Central memory CD8-positive, alpha-beta T cell (primary cell): Measurements from ENCODE around the gene XIST.
"Not testable (repeated sequence)": the region's sequence is repeated elsewhere in the genome, so short reads cannot be mapped to it uniquely, and the experiment has no call there.

Experiments
- ATAC-seq: fragments of 150-1000 bp; cut with Tn5 transposase; replicated peaks from 2 replicates; pipeline ENCODE4 v1.10.0; 2022; ENCODE audit warnings: mild to moderate bottlenecking, moderate FRiP score, moderate number of reproducible peaks; ENCODE audit not compliant: poor library complexity, severe bottlenecking; ENCODE audit errors: extremely low read depth
- DNase-seq, 2 donors: peaks; one replicate each; pipeline ENCODE4 v3.0.0; 2021; ENCODE audit warnings: low spot score in 2 of 2
- H3K27ac Mint-ChIP-seq: one replicate; pipeline ENCODE4 v1.8.0; 2022; ENCODE audit warnings: low read depth, mild to moderate bottlenecking, moderate library complexity, mixed read lengths
- H3K27me3 Mint-ChIP-seq: one replicate; pipeline ENCODE4 v1.8.0; 2022; ENCODE audit warnings: mixed read lengths
- H3K36me3 Mint-ChIP-seq: one replicate; pipeline ENCODE4 v1.8.0; 2022; ENCODE audit warnings: mild to moderate bottlenecking, moderate library complexity, mixed read lengths; ENCODE audit not compliant: insufficient read depth
- H3K4me1 Mint-ChIP-seq: one replicate; pipeline ENCODE4 v1.8.0; 2022; ENCODE audit warnings: mixed read lengths
- H3K4me3 Mint-ChIP-seq: one replicate; pipeline ENCODE4 v1.8.0; 2022; ENCODE audit warnings: mild to moderate bottlenecking, moderate library complexity, mixed read lengths
- H3K9me3 Mint-ChIP-seq: one replicate; pipeline ENCODE4 v1.8.0; 2022; ENCODE audit warnings: mixed read lengths

The XIST gene

GRCh38 chrX:73852467-73852866 lies at the start of gene XIST:
Gene XIST, minus strand, starts transcription at chrX:73852714.
- H3K4me3 Mint-ChIP-seq, result no peak within 1 kb of the TSS
- DNase-seq (no peak), ATAC-seq (no peak)
- H3K36me3 Mint-ChIP-seq, result no peaks in the 10 kb centered on the region
- H3K27me3 Mint-ChIP-seq, result no peaks in the 10 kb centered on the region
- H3K4me1 Mint-ChIP-seq, result no peaks in the 10 kb centered on the region
- H3K9me3 Mint-ChIP-seq, result peaks cover 5% of the 10 kb centered on the region
- no peak within 1 kb of the TSS for H3K27ac Mint-ChIP-seq

DNA sequence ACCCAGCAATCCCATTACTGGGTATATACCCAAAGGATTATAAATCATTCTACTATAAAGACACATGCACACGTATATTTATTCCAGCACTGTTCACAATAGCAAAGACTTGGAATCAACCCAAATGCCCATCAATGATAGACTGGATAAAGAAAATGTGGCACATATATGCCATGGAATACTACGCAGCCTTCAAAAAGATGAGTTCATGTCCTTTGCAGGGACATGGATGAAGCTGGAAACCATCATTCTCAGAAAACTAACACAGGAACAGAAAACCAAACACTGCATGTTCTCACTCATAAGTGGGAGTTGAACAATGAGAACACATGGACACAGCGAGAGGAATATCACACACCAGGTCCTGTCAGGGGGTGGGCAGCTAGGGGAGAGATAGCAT lies 45.8 kb upstream of the XIST start:
- not testable (repeated sequence) for H3K4me1 Mint-ChIP-seq, ATAC-seq, H3K27ac Mint-ChIP-seq, H3K36me3 Mint-ChIP-seq, H3K4me3 Mint-ChIP-seq, H3K27me3 Mint-ChIP-seq, DNase-seq
- peaks cover 10% of the 10 kb centered on the region for H3K9me3 Mint-ChIP-seq

GRCh38 chrX:73892515-73893090 lies 40.1 kb upstream of the XIST start:
- H3K9me3 Mint-ChIP-seq, result peaks cover 10% of the 10 kb centered on the region
- not testable (repeated sequence) for H3K4me3 Mint-ChIP-seq, ATAC-seq, H3K4me1 Mint-ChIP-seq, DNase-seq, H3K27me3 Mint-ChIP-seq, H3K36me3 Mint-ChIP-seq, H3K27ac Mint-ChIP-seq

GRCh38 chrX:73882260-73882659 lies 29.7 kb upstream of the XIST start:
- not testable (repeated sequence) for H3K36me3 Mint-ChIP-seq, DNase-seq, H3K4me1 Mint-ChIP-seq, H3K9me3 Mint-ChIP-seq, H3K27ac Mint-ChIP-seq, ATAC-seq, H3K4me3 Mint-ChIP-seq, H3K27me3 Mint-ChIP-seq

- Mint-ChIP-seq H3K9me3 (no peaks in the 10 kb centered on the region), H3K4me3 (no peak overlapping the region), H3K27me3 (no peaks in the 10 kb centered on the region), H3K36me3 (no peaks in the 10 kb centered on the region), H3K27ac (no peak overlapping the region), H3K4me1 (no peaks in the 10 kb centered on the region)
- ATAC-seq (no peak), DNase-seq (no peak)
These were observed 25.2 kb upstream of the XIST start for GRCh38 chrX:73877687-73878086.

DNA sequence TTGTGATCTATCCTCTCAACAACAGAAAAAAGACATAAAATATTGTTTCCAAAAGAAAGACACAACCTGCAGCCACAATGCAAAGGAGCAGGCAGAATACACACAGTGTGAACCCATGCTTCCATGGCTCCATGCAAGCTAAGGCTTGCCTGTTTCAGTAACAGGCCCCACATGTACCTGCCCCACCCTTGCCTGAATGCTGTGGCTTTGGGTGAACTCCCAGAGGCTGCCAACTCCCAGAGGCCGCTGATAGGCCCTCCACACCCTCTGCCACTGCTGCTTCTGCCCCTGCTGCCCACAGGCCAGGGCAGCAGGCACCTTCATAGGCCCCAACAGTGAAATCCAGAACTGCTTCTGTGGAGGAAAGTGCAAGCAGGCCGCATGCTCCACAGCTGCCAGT lies 24.4 kb upstream of the XIST start:
- no peaks in the 10 kb centered on the region for H3K27me3 Mint-ChIP-seq
- H3K36me3 Mint-ChIP-seq, result no peaks in the 10 kb centered on the region
- no peak overlapping the region for H3K27ac Mint-ChIP-seq
- peaks cover 4% of the 10 kb centered on the region for H3K4me1 Mint-ChIP-seq
- H3K4me3 Mint-ChIP-seq, result no peak overlapping the region
- no peaks in the 10 kb centered on the region for H3K9me3 Mint-ChIP-seq
- ATAC-seq (no peak), DNase-seq (no peak)

GRCh38 chrX:73868916-73869315 lies 16.4 kb upstream of the XIST start:
- Mint-ChIP-seq H3K9me3 (no peaks in the 10 kb centered on the region), H3K36me3 (peaks cover 2% of the 10 kb centered on the region), H3K27ac (no peak overlapping the region), H3K27me3 (no peaks in the 10 kb centered on the region), H3K4me1 (peaks cover 5% of the 10 kb centered on the region), H3K4me3 (no peak overlapping the region)
- ATAC-seq, result no peak
- DNase-seq, result no peak

GRCh38 chrX:73867144-73867543 lies 14.6 kb upstream of the XIST start:
- DNase-seq, result no peak
- H3K27me3 Mint-ChIP-seq, result no peaks in the 10 kb centered on the region
- H3K36me3 Mint-ChIP-seq, result peaks cover 2% of the 10 kb centered on the region
- H3K4me3 Mint-ChIP-seq, result no peak overlapping the region
- H3K27ac Mint-ChIP-seq, result no peak overlapping the region
- ATAC-seq, result no peak
- no peaks in the 10 kb centered on the region for H3K9me3 Mint-ChIP-seq
- peaks cover 4% of the 10 kb centered on the region for H3K4me1 Mint-ChIP-seq

DNA sequence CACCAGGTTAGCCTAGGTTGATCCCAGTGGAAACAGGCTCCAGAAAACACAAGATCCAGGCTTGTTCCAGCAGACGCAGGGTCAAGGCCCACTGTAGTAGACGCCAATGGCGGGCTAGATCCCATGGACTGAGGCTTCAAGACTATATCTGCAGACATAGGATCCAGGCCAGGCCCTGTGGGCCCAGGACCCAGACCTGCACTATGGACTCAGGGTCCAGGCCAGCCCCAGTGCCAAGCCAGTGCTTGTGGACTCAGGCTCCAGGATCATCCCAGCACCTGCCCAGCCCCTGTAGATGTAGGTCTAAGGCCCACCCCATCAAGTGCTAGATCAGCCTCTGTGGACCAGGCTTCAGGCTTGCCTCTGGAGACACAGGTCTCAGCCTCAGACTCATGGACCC lies 11.3 kb upstream of the XIST start:
- H3K4me3 Mint-ChIP-seq, result no peak overlapping the region
- DNase-seq, result no peak
- no peaks in the 10 kb centered on the region for H3K4me1 Mint-ChIP-seq
- H3K27me3 Mint-ChIP-seq, result no peaks in the 10 kb centered on the region
- H3K27ac Mint-ChIP-seq, result no peak overlapping the region
- peaks cover 2% of the 10 kb centered on the region for H3K36me3 Mint-ChIP-seq
- ATAC-seq, result no peak
- no peaks in the 10 kb centered on the region for H3K9me3 Mint-ChIP-seq

DNA sequence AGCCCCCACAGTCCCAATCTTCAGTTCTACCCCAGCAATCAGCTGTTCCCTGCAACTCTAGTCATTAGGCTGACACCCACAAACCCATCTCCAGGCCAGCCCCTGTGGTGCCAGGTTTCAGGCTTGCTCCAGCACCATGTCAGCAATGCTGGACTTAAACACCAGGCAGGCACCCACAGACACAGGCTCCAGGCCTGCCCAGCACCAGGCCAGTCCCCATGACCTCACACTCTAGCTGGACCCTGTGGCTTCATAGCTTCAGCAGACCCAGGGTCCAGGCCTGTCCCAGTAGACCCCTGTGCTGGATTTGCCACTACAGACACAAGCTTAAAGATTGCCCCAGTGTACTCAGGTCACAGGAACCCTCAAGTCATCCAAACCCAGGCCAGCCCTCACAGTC lies 10.8 kb upstream of the XIST start:
- no peak overlapping the region for H3K27ac Mint-ChIP-seq
- H3K9me3 Mint-ChIP-seq, result no peaks in the 10 kb centered on the region
- DNase-seq (no peak), ATAC-seq (no peak)
- no peak overlapping the region for H3K4me3 Mint-ChIP-seq
- H3K36me3 Mint-ChIP-seq, result peaks cover 2% of the 10 kb centered on the region
- H3K27me3 Mint-ChIP-seq, result no peaks in the 10 kb centered on the region
- H3K4me1 Mint-ChIP-seq, result no peaks in the 10 kb centered on the region

DNA sequence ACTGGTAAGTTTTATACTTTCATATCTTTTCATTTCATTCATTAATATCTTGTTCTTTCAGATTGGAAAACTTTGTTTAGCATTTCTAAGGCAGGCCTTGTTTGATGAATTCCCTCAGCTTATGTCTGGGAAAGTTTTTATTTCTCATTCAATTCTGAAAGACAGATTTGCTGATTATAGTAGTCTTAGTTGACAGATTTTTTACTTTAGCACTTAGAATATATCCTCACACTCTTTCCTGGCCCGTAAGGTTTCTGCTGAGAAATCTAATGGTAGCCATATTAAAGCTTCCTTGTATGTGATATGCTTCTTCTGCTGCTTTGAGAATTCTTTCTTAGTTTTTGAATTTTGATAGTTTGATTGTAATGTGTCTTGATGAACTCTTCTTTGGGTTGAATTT lies 7.1 kb upstream of the XIST start:
- H3K4me3 Mint-ChIP-seq, result no peak overlapping the region
- no peaks in the 10 kb centered on the region for H3K36me3 Mint-ChIP-seq
- H3K4me1 Mint-ChIP-seq, result no peaks in the 10 kb centered on the region
- no peak overlapping the region for H3K27ac Mint-ChIP-seq
- ATAC-seq (no peak), DNase-seq (no peak)
- H3K27me3 Mint-ChIP-seq, result no peaks in the 10 kb centered on the region
- H3K9me3 Mint-ChIP-seq, result no peaks in the 10 kb centered on the region

DNA sequence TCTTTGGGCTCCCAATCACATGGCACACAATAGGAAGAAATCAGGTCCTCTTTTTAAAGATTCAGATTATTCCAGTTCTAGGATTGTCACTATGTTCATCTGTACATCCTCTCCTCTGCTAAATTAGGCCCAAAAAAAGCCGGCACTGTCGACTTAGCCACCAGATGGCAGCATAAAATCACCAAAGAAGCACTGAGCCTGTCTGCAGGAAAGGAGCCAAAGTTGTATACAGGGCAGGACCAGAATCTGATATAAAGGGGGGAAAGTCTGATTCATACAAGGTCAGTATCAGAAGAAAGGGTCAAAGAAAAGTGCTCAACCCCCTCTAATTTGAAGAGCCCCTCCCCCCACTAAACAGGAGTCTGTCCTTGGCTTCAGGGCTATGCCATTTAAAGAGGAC lies 3.0 kb upstream of the XIST start:
- peaks cover 5% of the 10 kb centered on the region for H3K9me3 Mint-ChIP-seq
- no peak overlapping the region for H3K27ac Mint-ChIP-seq
- H3K36me3 Mint-ChIP-seq, result no peaks in the 10 kb centered on the region
- H3K4me1 Mint-ChIP-seq, result no peaks in the 10 kb centered on the region
- ATAC-seq, result no peak
- DNase-seq, result peak; percentile 23 to 42
- no peaks in the 10 kb centered on the region for H3K27me3 Mint-ChIP-seq
- no peak overlapping the region for H3K4me3 Mint-ChIP-seq

DNA sequence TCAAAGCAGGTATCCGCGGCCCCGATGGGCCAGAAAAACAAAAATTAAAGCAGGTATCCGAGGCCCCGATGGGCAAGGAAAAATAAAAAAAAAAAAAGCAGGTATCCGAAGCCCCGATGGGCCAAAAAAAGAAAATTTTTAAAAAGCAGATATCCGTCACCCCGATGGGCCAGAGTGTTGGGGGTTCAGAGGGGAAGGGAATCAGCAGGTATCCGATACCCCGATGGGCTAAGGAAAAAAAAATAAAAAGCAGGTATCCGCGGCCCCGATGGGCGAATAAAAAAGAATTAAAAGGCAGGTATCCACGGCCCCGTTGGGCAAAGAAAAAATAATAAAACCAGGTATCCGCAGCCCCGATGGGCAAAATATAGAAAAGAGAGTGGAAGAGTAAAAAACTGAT lies 492 bp downstream of the XIST start:
- no peak overlapping the region for H3K27ac Mint-ChIP-seq

More for the DNA sequence above, 492 bp downstream of the XIST start:
- H3K4me3 Mint-ChIP-seq, result no peak overlapping the region
- no peaks in the 10 kb centered on the region for H3K36me3 Mint-ChIP-seq
- ATAC-seq, result no peak
- no peaks in the 10 kb centered on the region for H3K4me1 Mint-ChIP-seq
- H3K27me3 Mint-ChIP-seq, result no peaks in the 10 kb centered on the region
- H3K9me3 Mint-ChIP-seq, result peaks cover 5% of the 10 kb centered on the region
- DNase-seq, result no peak
